Esophagus squamous epithelium (tissue), 5 donors: ENCODE results near the gene CGB1. TPM values are rescaled to one million over a fixed set of nuclear protein-coding genes. Genes with fewer than 3 reads are reported as not detected.

Experiments used
- DNase-seq: peaks from one replicate; lab custom pipeline; 2025; lab: John Stamatoyannopoulos, UW
- H3K27ac ChIP-seq, 4 donors: fragments of 200-600 bp; sonication (generic); one replicate each; pipeline ENCODE4 v1.5.1; 2016 to 2019; ENCODE audit warnings: mild to moderate bottlenecking in 1 of 4
- H3K27me3 ChIP-seq, 4 donors: fragments of 200-600 bp; sonication (generic); 1 replicate in 3 of 4; 2 replicates in 1 of 4; pipeline versions ENCODE4 v1.5.1 to v1.6.0; 2017 to 2021; ENCODE audit warnings: antibody characterized with exemption in 1 of 4
- H3K36me3 ChIP-seq, 3 donors: fragments of 200-600 bp; sonication (generic); one replicate each; pipeline ENCODE4 v1.5.1; 2016 to 2019
- H3K4me1 ChIP-seq, 3 donors: fragments of 200-600 bp; sonication (generic); one replicate each; pipeline ENCODE4 v1.5.1; 2017 to 2019
- H3K4me3 ChIP-seq, 4 donors: fragments of 200-600 bp; sonication (generic); 1 replicate in 3 of 4; 2 replicates in 1 of 4; pipeline ENCODE4 v1.5.1; 2016 to 2019; ENCODE audit warnings: mild to moderate bottlenecking in 2 of 4, moderate library complexity in 1 of 4
- H3K9me3 ChIP-seq, 3 donors: fragments of 200-600 bp; sonication (generic); one replicate each; pipeline ENCODE4 v1.5.1; 2016 to 2019
- POLR2A ChIP-seq, 4 donors: fragments of 450-650 bp; IDR thresholded peaks; one replicate each; pipeline ENCODE4 v1.6.1; 2017; ENCODE audit warnings: antibody characterized with exemption in 4 of 4, mild to moderate bottlenecking in 4 of 4, moderate library complexity in 3 of 4
- WGBS, 2 donors: methylation state at CpG; one replicate each; pipeline ENCODE4 v1.1.5; 2018; 5-methylcytosine and 5-hydroxymethylcytosine counted together
- intact Hi-C: fragments of 100-400 bp; cut with DNase I; formaldehyde crosslinking; loops from one replicate; pipeline ENCODE4 v1.15.0; 2022
- small RNA-seq, 4 donors: library from RNA; depleted of rRNA; stranded (forward); fragments of <200 nt; gene quantifications; one replicate each; pipeline ENCODE3, GENCODE V24; 2016
- total RNA-seq, 4 donors: library from RNA; depleted of rRNA; stranded (reverse); fragments of >200 nt; gene quantifications; one replicate each; pipeline ENCODE4 v1.1.0, GENCODE V29; 2016
- TF ChIP-seq, protein P1 (sequence below), 6 experiments: fragments of 450-650 bp in 4 of 6; fragments of 200-600 bp in 2 of 6; sonication (generic) in 2 of 6; IDR thresholded peaks; one replicate each; pipeline ENCODE4 v1.5.1; 2016 to 2019; ENCODE audit warnings: antibody characterized with exemption in 6 of 6, mild to moderate bottlenecking in 4 of 6, moderate library complexity in 4 of 6
- donor health status: DM: yes; HTN: yes; CAD: no.

The CGB1 gene
- total RNA-seq, 4 donors from 2014 or later, result not detected

DNA sequence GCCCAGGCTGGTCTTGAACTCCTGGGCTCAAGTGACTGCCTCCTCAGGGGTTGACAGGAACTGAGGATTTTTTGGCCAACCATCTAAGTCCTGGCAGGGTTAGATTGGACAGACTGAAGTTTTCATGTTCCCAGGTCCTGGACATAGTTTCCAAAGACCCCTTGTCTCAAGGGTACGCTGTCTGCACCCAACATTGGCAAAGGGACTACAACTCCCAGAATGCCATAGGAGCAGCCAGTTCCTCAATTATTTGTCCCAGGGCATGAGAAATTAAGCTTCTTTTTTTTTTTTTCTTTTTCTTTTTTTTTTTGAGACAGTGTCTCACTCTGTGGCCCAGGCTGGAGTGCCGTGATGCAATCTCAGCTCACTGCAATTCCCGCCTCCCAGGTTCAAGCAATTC, 50.5 kb downstream of the CGB1 start:
- Histone ChIP-seq H3K36me3 (peaks cover 20 to 100% (median 42%) of the 10 kb centered on the region in 3 donors), H3K4me1 (peaks cover 9 to 18% (median 12%) of the 10 kb centered on the region in 3 donors), H3K27me3 (no peaks in the 10 kb centered on the region), H3K9me3 (no peaks in the 10 kb centered on the region), H3K27ac (no peak overlapping the region), H3K4me3 (no peak overlapping the region)
- intact Hi-C loops, result no loop called here
- TF ChIP-seq POLR2A (IDR thresholded peaks at IDR 0.05), result no peak
- TF ChIP-seq, protein P1, sequence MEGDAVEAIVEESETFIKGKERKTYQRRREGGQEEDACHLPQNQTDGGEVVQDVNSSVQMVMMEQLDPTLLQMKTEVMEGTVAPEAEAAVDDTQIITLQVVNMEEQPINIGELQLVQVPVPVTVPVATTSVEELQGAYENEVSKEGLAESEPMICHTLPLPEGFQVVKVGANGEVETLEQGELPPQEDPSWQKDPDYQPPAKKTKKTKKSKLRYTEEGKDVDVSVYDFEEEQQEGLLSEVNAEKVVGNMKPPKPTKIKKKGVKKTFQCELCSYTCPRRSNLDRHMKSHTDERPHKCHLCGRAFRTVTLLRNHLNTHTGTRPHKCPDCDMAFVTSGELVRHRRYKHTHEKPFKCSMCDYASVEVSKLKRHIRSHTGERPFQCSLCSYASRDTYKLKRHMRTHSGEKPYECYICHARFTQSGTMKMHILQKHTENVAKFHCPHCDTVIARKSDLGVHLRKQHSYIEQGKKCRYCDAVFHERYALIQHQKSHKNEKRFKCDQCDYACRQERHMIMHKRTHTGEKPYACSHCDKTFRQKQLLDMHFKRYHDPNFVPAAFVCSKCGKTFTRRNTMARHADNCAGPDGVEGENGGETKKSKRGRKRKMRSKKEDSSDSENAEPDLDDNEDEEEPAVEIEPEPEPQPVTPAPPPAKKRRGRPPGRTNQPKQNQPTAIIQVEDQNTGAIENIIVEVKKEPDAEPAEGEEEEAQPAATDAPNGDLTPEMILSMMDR (IDR thresholded peaks at IDR 0.05), result no peak
- no peak for DNase-seq
- WGBS, 2 donors, result 88 to 100% methylated on average over 2 to 3 of the region's 3 CpGs

DNA sequence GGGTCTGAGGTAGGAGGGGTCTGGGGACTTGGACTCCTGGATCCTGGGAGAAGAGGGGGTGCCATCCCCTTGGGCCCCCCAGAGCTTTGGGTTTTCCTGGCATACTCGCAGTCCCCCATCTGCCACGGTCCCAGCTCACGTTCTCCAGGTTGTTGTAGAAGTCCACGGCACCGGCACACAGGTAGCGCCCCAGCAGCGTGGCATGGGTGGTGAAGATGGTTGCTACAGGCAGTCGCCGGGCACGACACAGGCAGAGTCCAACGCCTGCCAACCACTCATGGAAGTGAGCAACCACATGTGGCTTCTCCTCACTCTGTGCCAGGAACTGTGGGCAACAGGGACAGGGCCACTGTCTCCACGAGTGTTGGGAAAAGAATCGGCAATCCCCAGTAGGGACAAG, 51.0 kb downstream of the CGB1 start:
- H3K4me1 ChIP-seq, result peaks cover 6 to 13% (median 7%) of the 10 kb centered on the region in 3 donors
- H3K9me3 ChIP-seq, result no peaks in the 10 kb centered on the region
- H3K27me3 ChIP-seq, result no peaks in the 10 kb centered on the region
- H3K4me3 ChIP-seq, result no peak overlapping the region
- TF ChIP-seq, protein P1 (IDR thresholded peaks at IDR 0.05), result no peak
- TF ChIP-seq POLR2A (IDR thresholded peaks at IDR 0.05), result no peak
- H3K27ac ChIP-seq, result no peak overlapping the region
- H3K36me3 ChIP-seq, result peaks cover 20 to 100% (median 42%) of the 10 kb centered on the region in 3 donors
- WGBS, 2 donors, result 98 to 100% methylated on average over 4 to 7 of the region's 13 CpGs
- DNase-seq, result no peak
- intact Hi-C loops, result no loop called here

Small RNAs within 50 kb of the gene (small RNA-seq; reads per million reads assigned to genes)
- gene MIR6798 (0 reads per million in 4 donors), gene RN7SL708P (0 to 0.14 (median 0) reads per million in 4 donors)

Other genes starting within 250 kb of the CGB1 start
- 10 to 100 TPM; 22.8 to 61.0 (median 42.2) TPM for gene BCAT2, start 225.9 kb downstream of the CGB1 start, total RNA-seq
- gene HSD17B14, start 200.4 kb downstream of the CGB1 start, total RNA-seq, result 1 to 10 TPM in 2 of 4 donors, under 1 TPM in 1, not detected in 1; 0.83 to 9.0 (median 4.8) TPM
- 1 to 10 TPM; 2.8 to 9.0 (median 5.6) TPM for gene PLEKHA4, start 168.3 kb downstream of the CGB1 start, total RNA-seq
- 10 to 100 TPM; 19.3 to 41.6 (median 33.3) TPM for gene PPP1R15A, start 164.5 kb downstream of the CGB1 start, total RNA-seq
- not detected for gene TULP2, start 138.2 kb downstream of the CGB1 start, total RNA-seq
- 100 to 1,000 TPM in 3 of 4 donors, 10 to 100 TPM in 1; 93.5 to 186 (median 157) TPM for gene NUCB1, start 136.6 kb downstream of the CGB1 start, total RNA-seq
- gene DHDH, start 103.2 kb downstream of the CGB1 start, total RNA-seq, result 1 to 10 TPM in 1 of 4 donors, under 1 TPM in 1, not detected in 2; 0.95 to 2.9 TPM
- 10 to 100 TPM; 38.9 to 42.8 (median 42.4) TPM for gene BAX, start 82.0 kb downstream of the CGB1 start, total RNA-seq
- 1,000 to 10,000 TPM in 3 of 4 donors, 100 to 1,000 TPM in 1; 556 to 2,127 (median 1,494) TPM for gene FTL, start 71.6 kb downstream of the CGB1 start, total RNA-seq
- 10 to 100 TPM; 30.6 to 47.6 (median 39.5) TPM for gene GYS1, start 43.6 kb downstream of the CGB1 start, total RNA-seq
- 100 to 1,000 TPM; 102 to 140 (median 119) TPM for gene RUVBL2, start 43.0 kb downstream of the CGB1 start, total RNA-seq
- gene LHB, start 19.8 kb downstream of the CGB1 start, total RNA-seq, result not detected
- not detected for gene CGB3, start 12.6 kb downstream of the CGB1 start, total RNA-seq
- gene CGB2, start 5.0 kb downstream of the CGB1 start, total RNA-seq, result not detected
- 1 to 10 TPM in 1 of 4 donors, not detected in 3; 2.4 TPM for gene CGB5, start 7.0 kb upstream of the CGB1 start, total RNA-seq
- gene CGB8, start 12.2 kb upstream of the CGB1 start, total RNA-seq, result not detected
- gene CGB7, start 20.9 kb upstream of the CGB1 start, total RNA-seq, result 1 to 10 TPM in 2 of 4 donors, under 1 TPM in 1, not detected in 1; 0.22 to 4.4 (median 1.7) TPM
- gene NTF4, start 27.9 kb upstream of the CGB1 start, total RNA-seq, result 1 to 10 TPM; 1.2 to 5.3 (median 2.0) TPM
- not detected for gene KCNA7, start 35.8 kb upstream of the CGB1 start, total RNA-seq
- 100 to 1,000 TPM in 3 of 4 donors, 10 to 100 TPM in 1; 78.7 to 241 (median 168) TPM for gene SNRNP70, start 48.6 kb upstream of the CGB1 start, total RNA-seq
- 10 to 100 TPM in 2 of 4 donors, 1 to 10 TPM in 2; 5.7 to 14.1 (median 10.1) TPM for gene LIN7B, start 77.5 kb upstream of the CGB1 start, total RNA-seq
- 1 to 10 TPM; 2.1 to 7.4 (median 4.7) TPM for gene C19orf73, start 82.2 kb upstream of the CGB1 start, total RNA-seq
- 10 to 100 TPM; 10.9 to 20.9 (median 13.8) TPM for gene PPFIA3, start 82.6 kb upstream of the CGB1 start, total RNA-seq
- 1 to 10 TPM in 1 of 4 donors, under 1 TPM in 3; 0.13 to 1.1 (median 0.38) TPM for gene HRC, start 118.5 kb upstream of the CGB1 start, total RNA-seq
- 10 to 100 TPM in 3 of 4 donors, 1 to 10 TPM in 1; 7.6 to 28.9 (median 18.0) TPM for gene TRPM4, start 120.9 kb upstream of the CGB1 start, total RNA-seq